CD4-positive, alpha-beta T cell treated with Interleukin-6 for 4 hours (primary cell): ENCODE results near the gene MMP10.

Experiments used
- DNase-seq: peaks from one replicate; pipeline ENCODE4 v3.0.0-alpha.2; 2020; ENCODE audit warnings: mixed read lengths

Gene MMP10

DNA sequence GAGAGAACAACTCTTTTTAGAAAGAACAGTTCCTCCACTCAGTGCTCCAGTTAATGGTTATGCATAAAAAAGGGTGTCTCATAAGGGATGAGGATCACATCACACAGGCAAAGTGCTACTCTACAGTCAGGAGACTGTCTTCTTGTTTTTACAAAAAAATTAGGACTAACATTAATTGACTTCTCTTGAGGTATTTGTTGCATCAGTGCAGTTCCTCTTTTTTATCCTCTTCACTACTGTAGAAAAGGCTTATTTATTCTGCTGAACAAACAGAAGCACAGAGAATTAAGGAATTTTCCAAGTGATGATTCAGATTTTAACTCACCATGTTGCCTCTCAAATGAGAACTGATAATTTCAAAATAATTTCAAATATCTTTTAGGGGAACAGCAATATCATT lies 57.6 kb downstream of the MMP10 start:
- DNase-seq = no peak
